GM18499 (cell line): ENCODE measurements around the gene VCAN.

ENCODE experiments used
- ATAC-seq: cut with Tn5 transposase; IDR thresholded peaks from one replicate; pipeline ENCODE4 v1.9.1; 2021; ENCODE audit warnings: moderate number of reproducible peaks; ENCODE audit not compliant: insufficient read depth, unreplicated experiment

The VCAN gene

GRCh38 chr5:83527221-83527620, 55.7 kb downstream of the VCAN start:
- ATAC-seq = no peak

- ATAC-seq = no peak
These were observed 56.3 kb downstream of the VCAN start for GRCh38 chr5:83527722-83528438.

- ATAC-seq = no peak
These were observed 56.9 kb downstream of the VCAN start for GRCh38 chr5:83528439-83528769.

- ATAC-seq = no peak
These were observed 58.6 kb downstream of the VCAN start for GRCh38 chr5:83530193-83530592.

- ATAC-seq = no peak
These were observed 60.1 kb downstream of the VCAN start for GRCh38 chr5:83531661-83532060.

GRCh38 chr5:83538786-83539462, 67.4 kb downstream of the VCAN start:
- ATAC-seq = peak; percentile 84

DNA sequence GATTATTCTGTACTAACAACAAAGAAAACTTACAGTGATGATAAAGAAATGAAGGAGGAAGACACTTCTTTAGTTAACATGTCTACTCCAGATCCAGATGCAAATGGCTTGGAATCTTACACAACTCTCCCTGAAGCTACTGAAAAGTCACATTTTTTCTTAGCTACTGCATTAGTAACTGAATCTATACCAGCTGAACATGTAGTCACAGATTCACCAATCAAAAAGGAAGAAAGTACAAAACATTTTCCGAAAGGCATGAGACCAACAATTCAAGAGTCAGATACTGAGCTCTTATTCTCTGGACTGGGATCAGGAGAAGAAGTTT, 67.9 kb downstream of the VCAN start:
- no peak for ATAC-seq

- no peak for ATAC-seq
These were observed 68.6 kb downstream of the VCAN start for GRCh38 chr5:83540105-83540504.

DNA sequence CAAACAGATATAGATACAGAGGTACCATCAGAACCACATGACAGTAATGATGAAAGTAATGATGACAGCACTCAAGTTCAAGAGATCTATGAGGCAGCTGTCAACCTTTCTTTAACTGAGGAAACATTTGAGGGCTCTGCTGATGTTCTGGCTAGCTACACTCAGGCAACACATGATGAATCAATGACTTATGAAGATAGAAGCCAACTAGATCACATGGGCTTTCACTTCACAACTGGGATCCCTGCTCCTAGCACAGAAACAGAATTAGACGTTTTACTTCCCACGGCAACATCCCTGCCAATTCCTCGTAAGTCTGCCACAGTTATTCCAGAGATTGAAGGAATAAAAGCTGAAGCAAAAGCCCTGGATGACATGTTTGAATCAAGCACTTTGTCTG, 69.2 kb downstream of the VCAN start:
- no peak for ATAC-seq

GRCh38 chr5:83542839-83543238, 71.3 kb downstream of the VCAN start:
- ATAC-seq = no peak

- no peak for ATAC-seq
These were observed 72.4 kb downstream of the VCAN start for GRCh38 chr5:83543898-83544297.

DNA sequence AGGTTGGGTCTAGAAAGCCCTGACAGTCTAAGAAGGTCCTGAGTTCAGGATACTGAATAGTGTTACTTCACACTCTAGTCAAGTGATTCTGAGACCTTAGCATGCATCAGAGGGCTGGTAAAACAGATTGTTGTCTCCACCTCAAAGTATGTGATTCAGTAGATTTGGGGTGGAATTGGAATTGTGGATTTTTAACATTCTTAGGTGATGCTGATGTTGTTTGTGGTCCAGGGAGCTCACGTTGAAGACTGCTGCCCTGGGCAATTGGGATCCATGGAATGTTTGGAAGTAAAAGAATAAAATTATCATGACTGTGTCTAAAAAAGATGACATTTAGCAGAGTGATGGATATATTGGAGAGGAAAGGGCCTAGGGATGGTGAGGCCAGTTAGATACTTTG, 75.6 kb downstream of the VCAN start:
- ATAC-seq = no peak

DNA sequence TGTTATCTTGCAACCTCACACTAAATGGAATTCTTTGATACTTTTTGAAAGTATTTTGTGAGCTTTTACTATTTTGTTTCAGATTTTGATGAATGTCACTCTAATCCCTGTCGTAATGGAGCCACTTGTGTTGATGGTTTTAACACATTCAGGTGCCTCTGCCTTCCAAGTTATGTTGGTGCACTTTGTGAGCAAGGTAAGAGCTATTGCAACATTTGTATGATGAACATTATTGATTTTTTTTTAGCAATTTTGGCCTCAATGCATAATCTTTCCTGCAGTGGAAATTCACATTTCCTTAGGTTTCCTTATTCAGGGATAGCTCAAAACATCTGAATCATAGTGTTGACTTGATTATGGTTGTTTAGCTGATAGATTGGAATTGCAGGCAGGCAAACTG, 76.3 kb downstream of the VCAN start:
- ATAC-seq = no peak

GRCh38 chr5:83548581-83548980, 77.0 kb downstream of the VCAN start:
- no peak for ATAC-seq

- no peak for ATAC-seq
These were observed 77.5 kb downstream of the VCAN start for GRCh38 chr5:83549076-83549475.

DNA sequence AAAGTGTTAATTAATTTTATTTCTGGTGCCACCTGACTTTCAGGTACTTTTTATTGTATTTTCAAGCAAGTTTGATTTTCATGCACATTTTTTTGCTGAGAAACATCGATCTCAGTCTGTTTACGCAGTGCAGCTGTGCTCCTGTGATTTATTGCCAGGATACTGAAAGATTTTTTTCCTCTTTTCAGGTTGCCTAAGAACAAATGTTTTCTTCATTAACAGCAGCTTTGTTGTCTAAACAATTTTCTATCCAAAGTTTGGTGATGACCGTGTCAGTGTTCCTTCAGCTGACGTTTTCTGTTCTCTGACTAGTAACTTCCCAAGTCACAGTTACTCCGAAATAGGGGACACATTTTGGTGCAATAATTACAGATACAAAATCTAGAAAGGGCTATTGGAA, 78.1 kb downstream of the VCAN start:
- ATAC-seq = no peak

DNA sequence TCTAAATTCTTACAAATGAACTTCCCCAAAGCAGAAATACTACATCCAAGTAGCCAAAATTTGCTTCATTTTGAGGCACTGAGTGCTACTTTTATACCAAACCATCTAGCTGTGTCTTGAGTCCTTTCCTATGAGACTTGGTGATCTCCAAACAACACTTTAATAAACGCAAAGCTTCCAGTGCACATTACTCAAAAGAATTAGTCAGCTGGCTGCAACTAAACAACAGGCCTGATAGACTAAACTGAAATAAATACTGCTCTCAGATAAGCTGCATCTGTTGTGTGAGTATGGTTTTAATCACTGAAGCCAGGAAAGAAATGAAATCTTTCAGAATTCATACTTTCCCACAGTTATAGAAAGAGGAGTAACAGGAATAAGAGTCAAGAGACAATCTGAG, 80.3 kb downstream of the VCAN start:
- ATAC-seq = no peak

DNA sequence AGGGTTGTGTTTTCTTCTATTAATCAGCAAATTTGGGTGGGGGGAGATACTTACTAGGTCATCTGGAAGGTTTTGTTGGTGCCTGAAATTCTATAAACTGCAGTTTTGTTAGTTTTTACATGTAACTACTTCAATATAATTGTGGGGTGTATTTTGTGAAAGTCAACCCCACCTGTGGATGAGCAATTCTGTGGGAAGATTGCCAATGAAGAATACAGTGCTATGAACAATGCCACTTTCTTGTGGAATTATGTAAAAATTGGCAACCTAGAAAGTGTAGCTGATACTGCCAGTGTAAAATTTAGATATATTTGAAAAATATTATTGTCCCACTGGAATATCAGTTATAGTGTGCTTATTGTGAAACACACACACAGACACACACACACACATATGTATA, 80.7 kb downstream of the VCAN start:
- ATAC-seq = no peak

DNA sequence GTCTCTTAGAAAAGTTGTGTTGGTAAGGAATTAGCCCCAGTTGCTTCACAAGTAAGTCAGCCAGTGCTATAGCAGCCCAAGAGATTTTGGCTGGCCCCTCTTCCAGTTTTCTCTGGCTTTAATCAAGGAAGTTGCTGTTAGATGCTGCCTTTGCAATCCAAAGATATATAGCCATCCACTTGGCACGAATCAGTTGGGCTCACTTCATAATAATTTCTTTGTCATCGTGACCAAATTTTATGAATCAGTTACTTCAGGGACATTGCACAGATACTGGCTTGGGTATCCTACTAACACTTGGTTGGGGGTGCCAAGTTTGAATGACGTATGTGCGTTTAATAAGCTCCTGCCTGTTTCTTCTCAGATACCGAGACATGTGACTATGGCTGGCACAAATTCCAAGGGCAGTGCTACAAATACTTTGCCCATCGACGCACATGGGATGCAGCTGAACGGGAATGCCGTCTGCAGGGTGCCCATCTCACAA, 81.5 kb downstream of the VCAN start:
- no peak for ATAC-seq

DNA sequence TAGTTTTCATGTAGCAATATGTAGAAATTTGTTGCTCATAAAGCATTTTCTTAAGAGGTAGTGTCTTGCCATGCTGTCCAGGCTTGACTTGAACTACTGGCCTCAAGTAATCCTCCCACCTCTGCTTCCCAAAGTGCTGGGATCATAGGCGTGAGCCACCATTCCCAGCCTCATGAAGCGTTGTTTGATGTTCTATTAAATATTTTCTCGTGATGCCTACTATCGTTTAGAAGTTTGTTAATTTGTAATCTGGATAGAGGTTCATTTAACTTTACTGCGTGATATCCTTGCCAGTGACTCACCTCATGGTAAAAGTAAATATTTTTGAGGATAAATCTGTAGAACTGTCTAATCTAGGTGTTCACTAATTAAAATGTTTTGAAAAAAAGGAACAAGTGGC, 82.6 kb downstream of the VCAN start:
- no peak for ATAC-seq

DNA sequence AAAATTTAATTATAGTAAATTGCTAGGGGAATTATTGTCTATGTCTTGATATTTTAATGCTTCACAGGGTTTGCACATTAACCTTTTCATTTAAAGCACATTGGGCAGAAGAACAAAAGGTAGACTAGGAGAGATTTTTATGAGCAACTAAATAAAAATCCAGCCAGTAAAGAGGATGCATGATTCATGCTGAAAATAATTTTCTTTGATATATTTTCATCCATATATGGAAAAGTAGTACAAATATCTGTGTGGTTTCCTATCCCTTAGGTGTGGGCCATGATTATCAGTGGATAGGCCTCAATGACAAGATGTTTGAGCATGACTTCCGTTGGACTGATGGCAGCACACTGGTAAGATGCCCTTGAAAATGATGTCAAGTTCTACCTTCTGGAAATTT, 83.1 kb downstream of the VCAN start:
- no peak for ATAC-seq

- ATAC-seq = no peak
These were observed 83.7 kb downstream of the VCAN start for GRCh38 chr5:83555263-83555662.
